ENCODE data around the gene ABCA5.
"Not testable (repeated sequence)": the region's sequence is repeated elsewhere in the genome, so short reads cannot be mapped to it uniquely, and the experiment has no call there.

The ABCA5 gene

DNA sequence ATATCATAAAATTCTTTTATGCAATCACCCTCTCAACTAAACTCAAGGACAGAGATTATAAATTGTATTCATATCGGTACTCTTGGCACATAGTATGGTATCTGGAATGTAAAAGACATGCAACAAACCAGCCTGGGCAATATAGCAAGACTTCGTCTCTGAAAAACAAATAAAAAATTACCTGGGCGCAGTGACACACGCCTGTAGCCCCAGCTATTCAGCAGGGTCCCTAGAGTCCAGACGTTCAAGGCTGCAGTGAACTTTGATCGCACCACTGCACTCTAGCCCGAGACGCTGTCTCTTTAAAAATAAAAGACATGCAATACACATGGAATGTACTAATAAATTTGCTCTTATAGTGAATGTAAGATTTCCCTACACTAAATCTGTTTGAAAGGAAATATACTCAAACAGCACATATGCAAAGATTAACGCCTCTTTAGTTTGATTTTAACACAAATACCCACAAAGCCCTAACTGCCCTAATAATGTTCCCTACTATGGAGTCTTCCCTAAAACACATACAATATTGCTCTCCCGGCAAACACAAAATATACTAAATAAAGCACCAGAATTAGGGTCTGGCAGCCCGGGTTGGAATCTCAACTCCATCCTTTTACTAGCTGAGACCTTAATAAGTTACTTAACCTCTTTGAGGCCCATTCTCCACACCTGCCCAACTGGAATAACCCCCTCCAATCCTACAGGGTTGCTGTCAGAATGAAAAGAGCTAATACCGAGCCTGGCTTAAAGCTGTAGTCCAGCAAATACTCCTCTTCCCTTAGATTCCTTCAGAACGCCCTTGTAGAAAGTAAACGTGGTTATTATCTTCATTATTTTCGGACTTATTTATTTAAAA, 1.2 kb downstream of the ABCA5 start:
- no peak for DNase-seq (ENCODE audit: low read depth in 2 of 2)

DNA sequence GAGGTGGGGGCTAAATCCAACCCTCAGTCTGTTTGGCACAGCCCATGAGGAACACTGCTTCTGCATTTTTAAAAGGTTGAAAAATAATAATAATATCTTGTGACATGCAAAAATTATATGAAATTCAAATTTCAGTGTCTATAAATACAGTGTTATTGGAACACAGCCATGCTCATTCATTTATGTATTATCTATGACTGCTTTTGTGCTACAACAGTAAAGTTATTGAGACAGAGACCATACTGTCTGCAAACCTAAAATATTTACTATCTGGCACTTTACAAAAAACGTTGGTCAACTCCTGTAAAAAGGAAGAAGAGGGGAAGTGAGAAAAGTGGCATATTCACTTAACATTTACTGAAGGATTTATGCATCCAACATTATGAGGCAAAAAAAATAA, 3.1 kb downstream of the ABCA5 start:
- no peak for DNase-seq (ENCODE audit: low read depth in 2 of 2)

DNA sequence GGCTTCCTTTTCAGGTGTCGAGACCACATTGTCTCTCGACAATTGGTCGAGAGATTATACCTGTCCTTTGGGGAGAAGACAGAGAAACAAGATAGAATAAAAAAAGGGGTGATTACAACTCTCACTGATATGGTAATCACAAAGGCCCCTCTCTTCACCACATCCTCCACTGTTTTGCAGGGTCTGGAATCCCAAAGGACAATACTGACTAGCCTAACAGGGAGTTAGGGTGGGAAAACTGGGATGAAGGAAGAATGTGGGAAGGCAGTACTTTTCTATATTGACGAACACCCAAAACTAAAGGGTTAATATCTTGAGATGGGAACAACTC, 6.1 kb downstream of the ABCA5 start:
- DNase-seq (ENCODE audit: low read depth in 2 of 2) = no peak

DNA sequence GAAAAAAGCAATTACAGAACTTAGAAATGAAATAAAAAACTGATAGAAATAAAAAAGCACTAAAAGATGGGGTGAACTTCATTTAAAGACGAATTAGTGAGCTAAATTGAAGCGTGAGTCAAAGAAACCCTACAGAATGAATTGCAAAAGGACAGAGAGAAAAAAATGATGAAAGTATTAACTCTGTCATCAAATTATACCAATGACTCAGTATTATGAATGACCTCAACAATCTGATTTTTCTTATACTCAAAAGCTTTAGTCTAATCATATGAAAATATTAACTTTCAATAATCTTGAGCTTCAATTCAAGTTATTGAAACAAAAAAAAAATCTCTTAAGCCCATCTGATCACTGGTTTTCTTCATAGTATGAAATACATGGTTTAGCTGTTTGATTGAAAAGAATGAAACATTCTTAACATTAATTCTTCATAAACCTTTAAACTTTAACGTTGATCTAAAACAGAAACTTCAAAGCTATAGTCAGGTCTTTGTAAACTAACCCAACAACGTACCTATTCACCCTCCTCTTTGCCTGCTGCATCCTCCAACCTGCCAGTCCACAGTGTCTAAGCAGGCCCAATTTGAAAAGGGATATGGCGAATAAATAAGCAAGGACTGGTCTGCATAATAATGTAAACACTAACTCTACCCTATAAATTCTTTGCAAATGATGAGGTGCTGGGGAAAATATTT, 6.6 kb downstream of the ABCA5 start:
- no peak for DNase-seq (ENCODE audit: low read depth in 2 of 2)

DNA sequence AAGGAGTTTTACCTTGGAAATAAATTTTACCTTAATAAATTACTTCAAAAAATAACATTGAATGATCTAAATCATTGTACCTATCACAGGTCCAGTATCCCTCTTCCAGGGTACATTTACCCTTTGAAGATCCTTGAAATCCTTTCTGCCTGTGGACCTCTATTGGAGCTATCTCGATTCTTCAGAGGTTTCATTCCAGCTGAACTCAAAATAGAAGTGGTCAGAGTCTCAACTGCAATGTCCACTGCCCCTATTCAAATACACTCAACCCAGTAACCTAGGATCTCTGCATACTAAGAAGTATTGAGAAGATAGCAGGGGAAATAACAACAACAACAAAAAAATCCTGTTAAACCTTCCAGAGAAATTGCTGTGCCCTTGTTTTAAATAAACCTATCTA, 9.3 kb downstream of the ABCA5 start:
- no peak for DNase-seq (ENCODE audit: low read depth in 2 of 2)

DNA sequence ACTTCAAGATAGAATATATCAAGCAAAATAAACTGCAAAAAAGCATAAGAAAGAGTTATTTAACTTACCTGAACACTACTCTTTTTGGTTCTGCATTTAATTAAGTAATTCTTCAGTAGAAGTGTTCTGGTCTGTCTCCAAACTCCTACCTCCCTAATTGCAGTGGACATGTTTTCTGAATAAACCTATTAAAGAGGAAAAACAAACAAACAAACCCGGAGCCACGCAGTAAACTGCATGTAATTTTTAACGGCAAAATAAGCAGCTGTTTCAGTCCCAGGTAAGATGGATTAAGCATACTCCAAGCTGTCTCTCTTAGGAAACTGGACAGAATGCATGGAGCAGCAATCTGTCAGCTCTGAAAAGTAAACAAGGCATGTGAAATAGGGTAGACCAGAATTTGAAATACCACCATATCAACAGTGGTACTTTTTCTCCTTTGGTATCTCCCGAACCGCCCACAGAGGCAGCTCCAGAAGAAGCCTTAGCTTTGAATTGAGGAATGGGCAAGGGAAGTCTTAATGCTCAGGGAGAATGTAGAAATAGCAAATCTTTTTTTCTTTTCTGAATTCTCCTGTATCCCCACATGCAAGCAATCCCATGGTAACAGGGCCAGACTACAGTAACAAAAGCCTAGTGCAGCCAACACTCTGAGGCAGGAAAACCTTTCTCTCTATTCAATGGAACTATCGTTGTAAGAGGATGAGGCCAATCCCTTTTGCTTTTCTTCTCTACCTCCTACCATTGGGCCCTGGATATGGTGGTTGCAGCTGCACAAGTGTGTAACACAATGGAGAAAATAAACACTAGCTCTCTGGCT, 12.5 kb downstream of the ABCA5 start:
- no peak for DNase-seq (ENCODE audit: low read depth in 2 of 2)

DNA sequence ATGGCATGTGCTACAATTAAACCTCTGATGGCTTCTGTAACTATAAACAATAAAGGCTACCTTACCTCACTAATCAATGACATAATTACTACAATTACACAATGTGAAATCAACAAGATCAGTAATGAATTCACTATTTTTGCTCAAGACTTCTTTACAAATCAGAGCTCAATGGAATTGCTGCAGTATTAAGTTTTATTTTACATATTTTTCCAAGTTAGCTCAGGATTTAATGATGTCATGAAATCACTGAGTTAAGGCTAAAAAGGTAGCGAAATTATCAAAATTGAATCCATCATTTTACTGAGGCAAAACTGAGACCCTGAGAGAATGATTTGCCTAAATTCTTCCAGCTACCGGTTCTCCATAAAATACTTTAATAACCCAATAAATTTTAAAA, 21.8 kb downstream of the ABCA5 start:
- no peak for DNase-seq (ENCODE audit: low read depth in 2 of 2)

DNA sequence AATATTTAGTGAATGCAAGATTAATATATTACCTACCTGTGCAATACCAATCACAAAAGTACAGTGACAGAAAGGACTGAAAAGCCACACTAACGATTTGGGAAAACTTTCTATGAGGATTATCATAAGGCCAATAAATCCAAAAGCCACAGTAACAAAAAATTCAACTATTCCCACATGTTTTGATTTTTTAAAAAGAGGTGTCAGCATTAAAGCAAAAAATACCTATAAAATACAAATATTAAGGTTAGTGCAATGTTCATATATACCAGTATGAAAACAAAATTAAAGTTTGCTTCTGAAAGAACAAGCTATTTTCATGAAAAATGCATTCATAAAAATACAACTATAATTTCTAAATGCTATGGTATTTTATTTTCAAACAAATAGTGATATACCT, 24.3 kb downstream of the ABCA5 start:
- no peak for DNase-seq (ENCODE audit: low read depth in 2 of 2)

DNA sequence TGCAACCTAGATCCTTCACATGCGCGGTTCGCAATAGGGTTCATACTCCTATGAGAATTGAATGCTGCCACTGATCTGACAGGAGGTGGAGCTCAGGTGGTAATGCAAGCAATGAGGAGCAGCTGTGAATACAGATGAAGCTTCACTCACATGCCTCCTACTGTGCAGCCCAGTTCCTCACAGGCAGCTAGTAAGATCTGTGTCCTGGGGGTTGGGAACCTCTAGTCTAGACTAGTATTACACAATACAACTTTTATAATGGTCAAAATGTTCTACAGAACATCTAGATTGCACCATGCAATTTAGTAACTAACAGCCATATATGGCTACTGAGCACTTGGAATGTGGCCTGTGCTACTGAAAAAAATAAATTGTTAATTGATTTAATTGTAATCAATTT, 26.7 kb downstream of the ABCA5 start:
- DNase-seq (ENCODE audit: low read depth in 2 of 2) = no peak

DNA sequence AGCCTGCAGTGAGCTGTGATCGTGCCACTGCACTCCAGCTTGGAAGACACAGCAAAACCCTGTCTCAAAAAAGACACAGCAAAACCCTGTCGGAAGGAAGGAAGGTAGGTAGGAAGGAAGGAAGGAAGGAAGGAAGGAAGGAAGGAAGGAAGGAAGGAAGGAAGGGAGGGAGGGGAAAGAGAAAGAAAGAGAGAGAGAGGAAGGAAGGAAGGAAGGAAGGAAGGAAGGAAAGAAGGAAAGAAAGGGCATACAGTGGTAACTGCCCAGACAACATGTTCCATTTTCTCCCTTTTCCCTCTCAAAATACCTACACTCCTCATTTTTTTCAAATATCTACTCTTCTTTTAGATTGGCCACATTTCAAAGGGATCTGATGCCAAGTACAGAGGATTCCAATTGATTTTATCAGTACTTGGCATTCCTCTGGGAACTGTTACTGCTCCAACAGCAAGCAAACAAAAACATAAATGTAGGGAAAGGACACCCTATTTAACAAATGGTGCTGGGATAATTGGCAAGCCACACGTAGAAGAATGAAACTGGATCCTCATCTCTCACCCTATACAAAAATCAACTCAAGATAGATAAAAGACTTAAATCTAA, 28.7 kb downstream of the ABCA5 start:
- not testable (repeated sequence) for DNase-seq (ENCODE audit: low read depth in 2 of 2)

DNA sequence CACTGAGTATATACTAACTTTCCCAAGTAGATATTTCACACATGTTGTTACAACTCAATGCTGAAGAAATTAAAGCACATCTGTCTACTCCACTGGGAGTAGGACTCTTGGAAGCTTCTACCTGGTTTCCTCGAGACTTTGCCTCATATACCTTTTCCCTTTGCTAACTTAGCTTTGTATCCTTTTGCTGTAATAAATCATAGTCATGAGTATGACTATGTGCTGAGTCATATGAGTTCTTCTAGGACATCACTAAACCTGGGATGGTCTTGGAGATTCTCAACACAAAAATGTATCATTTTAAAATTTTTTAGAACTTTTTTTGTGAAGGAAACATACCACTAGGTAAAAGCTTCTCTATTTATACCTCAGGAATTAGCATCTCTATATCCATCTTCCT, 39.8 kb downstream of the ABCA5 start:
- DNase-seq (ENCODE audit: low read depth in 2 of 2) = no peak

DNA sequence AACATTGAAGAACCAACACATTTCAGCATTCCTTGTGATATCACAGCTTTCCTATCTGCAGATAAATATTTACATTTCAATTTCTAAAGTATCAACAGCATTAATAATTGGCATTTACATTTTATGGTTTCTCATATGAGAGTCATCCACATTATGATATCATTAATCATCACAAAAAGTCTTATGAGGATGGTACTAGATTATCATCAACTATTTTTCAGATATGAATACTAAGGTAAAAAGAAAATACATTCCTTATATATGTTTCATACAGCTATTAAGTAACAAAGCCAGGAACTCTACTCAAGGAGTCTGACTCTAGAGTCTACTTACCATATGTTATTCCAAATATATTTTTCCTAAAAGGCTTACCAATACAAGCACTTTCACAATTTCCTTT, 40.7 kb downstream of the ABCA5 start:
- no peak for DNase-seq (ENCODE audit: low read depth in 2 of 2)

DNA sequence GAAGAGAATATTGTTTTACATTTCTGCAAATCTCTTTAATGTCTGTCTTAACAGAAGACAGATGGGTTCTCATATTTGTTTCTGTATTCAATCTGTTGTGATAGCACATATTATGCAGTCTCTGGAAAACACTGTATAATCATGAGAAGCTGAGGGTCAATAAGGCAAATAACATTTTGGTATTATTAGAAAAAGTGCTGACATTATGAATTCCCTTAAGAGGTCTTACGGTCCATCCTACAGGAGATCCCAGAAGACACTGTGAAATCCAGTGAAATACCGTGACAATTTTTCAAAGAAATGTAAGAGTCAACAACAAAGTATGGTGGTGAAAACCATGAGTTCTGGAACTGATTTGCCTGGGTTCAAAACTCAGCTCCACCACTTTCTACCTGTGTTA, 42.3 kb downstream of the ABCA5 start:
- no peak for DNase-seq (ENCODE audit: low read depth in 2 of 2)

DNA sequence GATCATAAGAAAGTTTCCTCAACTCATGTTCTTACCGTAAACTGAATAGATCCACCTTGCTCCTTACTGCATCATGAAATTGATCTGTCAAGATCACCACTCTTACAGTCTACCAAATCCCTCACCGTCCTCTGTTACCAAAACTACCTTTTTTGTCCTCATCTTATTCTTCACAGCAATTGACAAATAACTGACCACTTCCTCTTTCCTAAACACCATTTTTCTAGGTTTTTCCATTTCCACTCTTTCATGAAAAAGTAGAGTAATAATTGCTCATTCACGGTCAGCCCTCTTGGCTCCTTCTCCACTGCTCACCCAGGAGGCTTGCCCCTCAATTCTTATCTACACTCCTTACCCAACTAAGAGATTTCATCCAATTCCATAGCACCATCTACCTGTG, 44.9 kb downstream of the ABCA5 start:
- DNase-seq (ENCODE audit: low read depth in 2 of 2) = no peak

DNA sequence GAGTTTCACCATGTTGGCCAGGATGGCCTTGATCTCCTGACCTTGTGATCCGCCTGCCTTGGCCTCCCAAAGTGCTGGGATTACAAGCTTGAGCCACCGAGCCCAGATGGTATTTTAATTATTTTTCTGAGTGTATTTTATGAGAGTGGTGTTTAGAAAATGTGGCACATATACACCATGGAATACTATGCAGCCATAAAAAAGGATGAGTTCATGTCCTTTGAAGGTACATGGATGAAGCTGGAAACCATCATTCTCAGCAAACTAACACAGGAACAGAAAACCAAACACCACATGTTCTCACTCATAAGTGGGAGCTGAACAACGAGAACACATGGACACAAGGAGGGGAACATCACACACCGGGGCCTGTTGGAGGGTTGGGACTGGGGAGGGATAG, 50.7 kb downstream of the ABCA5 start:
- not testable (repeated sequence) for DNase-seq (ENCODE audit: low read depth in 2 of 2)

DNA sequence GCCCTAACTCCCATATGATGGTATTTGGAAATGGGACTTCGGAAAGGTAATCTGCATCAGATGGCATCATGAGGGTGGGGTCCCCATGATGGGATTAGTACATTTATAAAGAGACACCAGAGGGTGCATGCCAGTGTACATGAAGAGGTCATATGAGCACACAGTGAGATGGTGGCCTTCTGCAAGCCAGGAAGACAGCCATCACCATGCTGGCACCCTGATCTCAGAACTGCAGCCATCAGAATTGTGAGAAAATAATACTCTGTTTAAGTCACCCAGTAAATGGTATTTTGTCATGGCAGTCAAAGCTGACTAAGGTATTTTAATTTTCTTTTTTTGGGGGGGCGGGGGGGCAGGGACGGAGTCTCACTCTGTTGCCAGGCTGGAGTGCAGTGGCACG, 51.2 kb downstream of the ABCA5 start:
- no peak for DNase-seq (ENCODE audit: low read depth in 2 of 2)

DNA sequence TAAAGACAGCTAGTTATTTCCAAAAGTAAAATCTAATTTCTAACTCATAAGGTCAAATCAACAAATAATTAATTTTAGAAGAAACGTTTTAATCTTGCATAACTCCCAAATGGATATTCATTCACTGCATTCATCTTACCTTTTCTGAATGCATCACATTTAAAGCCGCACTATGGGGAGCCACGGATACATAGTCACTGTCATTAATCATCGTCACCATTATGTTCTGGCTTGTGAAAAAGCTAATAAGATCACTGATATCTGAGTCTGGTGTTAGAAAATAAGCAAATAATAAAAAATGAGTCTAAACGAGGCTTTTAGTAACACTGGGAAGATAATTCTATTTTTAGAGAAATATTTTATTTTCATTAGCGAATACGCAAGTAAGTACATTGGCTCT, 55.9 kb downstream of the ABCA5 start:
- no peak for DNase-seq (ENCODE audit: low read depth in 2 of 2)

DNA sequence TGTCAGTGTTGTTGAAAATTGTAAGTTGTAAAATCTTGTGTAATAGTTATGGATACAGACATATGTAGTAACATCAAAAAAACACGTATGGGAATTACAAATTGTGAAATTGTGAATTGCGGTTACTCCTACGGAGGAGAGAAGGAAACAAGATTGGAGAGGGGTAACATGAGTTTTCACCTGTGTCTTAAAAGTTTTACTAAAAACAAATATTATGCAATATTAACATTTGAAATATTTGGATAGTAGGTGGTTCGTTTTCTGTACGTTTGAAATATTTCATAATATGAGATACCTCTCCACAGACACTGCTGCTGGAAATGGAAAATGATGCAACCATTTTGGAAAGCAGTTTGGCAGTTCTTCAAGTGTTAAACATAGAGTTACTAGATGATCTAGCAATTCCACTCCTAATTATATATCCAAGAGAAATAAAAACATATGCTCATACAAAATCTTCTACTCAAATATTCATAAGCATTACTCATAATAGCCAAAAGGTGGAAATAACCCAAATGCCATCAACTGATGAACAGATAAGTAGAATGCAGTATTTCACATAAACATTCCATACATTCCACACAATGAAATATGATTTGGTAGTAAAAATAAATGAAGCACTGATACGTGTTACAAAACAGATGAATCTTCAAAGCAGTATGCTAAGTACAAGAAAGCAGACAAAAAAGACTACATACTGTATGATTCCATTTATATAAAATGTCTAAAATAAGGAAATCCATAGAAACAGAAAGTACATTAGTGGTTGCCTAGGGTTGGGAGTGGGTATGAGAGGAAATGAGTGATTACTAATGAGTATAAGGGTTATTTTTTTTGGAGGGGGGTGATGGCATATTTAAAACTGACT, 57.6 kb downstream of the ABCA5 start:
- DNase-seq (ENCODE audit: low read depth in 2 of 2) = no peak

DNA sequence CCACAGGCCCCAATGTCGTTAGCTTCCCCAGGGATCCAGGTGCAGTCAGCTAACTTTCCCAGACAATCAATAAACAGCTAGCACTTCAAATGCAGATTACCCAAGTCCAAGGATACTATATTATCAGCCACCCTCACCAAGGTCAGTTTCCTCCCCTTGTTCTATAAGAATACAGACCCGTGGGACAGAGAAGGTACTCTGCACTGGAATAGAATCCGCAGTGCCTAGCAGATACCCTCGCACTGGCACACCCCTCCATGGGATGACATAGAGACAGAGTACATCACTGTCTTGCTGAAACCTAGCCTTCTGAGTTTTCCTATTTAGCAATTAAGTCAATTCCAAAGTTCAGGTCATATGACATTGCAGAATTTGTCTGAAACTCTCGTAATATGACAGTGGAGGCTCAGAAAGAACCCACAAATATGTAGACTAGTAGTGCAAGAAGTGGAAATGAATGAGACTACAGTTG, 58.4 kb downstream of the ABCA5 start:
- no peak for DNase-seq (ENCODE audit: low read depth in 2 of 2)

DNA sequence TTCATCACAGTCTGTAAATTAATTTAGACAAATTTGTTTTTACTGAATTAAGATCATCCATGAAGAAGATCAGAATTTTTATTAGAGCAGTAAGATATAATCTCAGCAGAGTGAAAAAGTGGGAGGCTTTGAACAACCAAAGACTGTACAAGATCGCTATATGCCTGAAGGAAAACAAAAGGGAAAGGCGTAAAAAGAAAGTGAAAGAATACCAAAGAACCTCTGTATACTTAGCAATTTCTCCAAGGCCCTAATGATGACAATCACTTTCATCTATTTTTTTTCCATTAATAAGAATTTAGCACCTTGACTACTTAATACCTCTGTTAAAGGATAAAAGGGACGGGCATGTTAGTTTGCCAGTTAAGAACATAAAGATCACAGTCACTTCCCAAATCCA, 59.7 kb downstream of the ABCA5 start:
- no peak for DNase-seq (ENCODE audit: low read depth in 2 of 2)

DNA sequence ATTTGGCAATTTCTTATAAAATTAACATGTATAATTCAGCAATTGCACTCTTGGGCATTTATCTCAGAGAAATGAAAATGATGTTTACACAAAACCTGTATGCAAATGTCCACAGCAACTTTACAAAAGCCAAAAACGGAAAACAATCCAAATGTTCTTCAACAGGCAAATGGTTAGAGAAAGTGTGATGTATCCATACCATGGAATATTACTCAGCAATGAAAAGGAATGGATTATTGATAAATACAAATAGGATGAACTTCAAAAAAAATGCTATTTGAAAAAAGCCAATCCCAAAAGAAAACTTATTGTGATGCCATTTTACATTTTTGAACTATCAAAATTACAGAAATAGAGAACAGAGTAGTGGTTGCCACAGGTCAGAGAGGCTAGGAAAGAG, 61.1 kb downstream of the ABCA5 start:
- no peak for DNase-seq (ENCODE audit: low read depth in 2 of 2)
